LHCN-M2 (cell line): ENCODE results near the gene HDAC4. TPM values are rescaled to one million over a fixed set of nuclear protein-coding genes. Genes with fewer than 3 reads are reported as not detected.
"Not testable (repeated sequence)": the region's sequence is repeated elsewhere in the genome, so short reads cannot be mapped to it uniquely, and the experiment has no call there.

Experiments
- DNase-seq: peaks from one replicate; pipeline ENCODE4 v3.0.0-alpha.2; 2012; ENCODE audit warnings: low read depth
- total RNA-seq: library from RNA; depleted of rRNA; stranded (reverse); fragments of >200 nt; gene quantifications from 2 replicates; pipeline ENCODE4 v1.2.3, GENCODE V29; 2014

Gene HDAC4
- total RNA-seq, 1 experiment from 2014 or later, result 26.8 TPM

GRCh38 chr2:239176138-239176803 lies 224.5 kb downstream of the HDAC4 start:
- not testable (repeated sequence) for DNase-seq

GRCh38 chr2:239175181-239175580 lies 225.6 kb downstream of the HDAC4 start:
- no peak for DNase-seq

GRCh38 chr2:239173301-239173700 lies 227.5 kb downstream of the HDAC4 start:
- DNase-seq, result no peak

- peak; percentile 3 for DNase-seq
Measured at GRCh38 chr2:239171643-239172042, 229.2 kb downstream of the HDAC4 start.

GRCh38 chr2:239169311-239170048 lies 231.3 kb downstream of the HDAC4 start:
- no peak for DNase-seq

GRCh38 chr2:239168575-239168974 lies 232.2 kb downstream of the HDAC4 start:
- no peak for DNase-seq

- DNase-seq, result no peak
Measured at GRCh38 chr2:239167766-239168444, 232.9 kb downstream of the HDAC4 start.

GRCh38 chr2:239167011-239167673 lies 233.7 kb downstream of the HDAC4 start:
- DNase-seq, result no peak

GRCh38 chr2:239166201-239166834 lies 234.5 kb downstream of the HDAC4 start:
- no peak for DNase-seq

GRCh38 chr2:239165206-239165831 lies 235.5 kb downstream of the HDAC4 start:
- DNase-seq, result no peak

GRCh38 chr2:239164335-239164871 lies 236.4 kb downstream of the HDAC4 start:
- no peak for DNase-seq

- DNase-seq, result no peak
Measured at GRCh38 chr2:239163688-239164334, 237.0 kb downstream of the HDAC4 start.

GRCh38 chr2:239162976-239163687 lies 237.7 kb downstream of the HDAC4 start:
- DNase-seq, result no peak

GRCh38 chr2:239162141-239162821 lies 238.5 kb downstream of the HDAC4 start:
- DNase-seq, result no peak

- no peak for DNase-seq
Measured at GRCh38 chr2:239161711-239162140, 239.1 kb downstream of the HDAC4 start.

GRCh38 chr2:239160226-239161143 lies 240.3 kb downstream of the HDAC4 start:
- no peak for DNase-seq

GRCh38 chr2:239159476-239159911 lies 241.3 kb downstream of the HDAC4 start:
- DNase-seq, result no peak
